Measurements from ENCODE around the gene BANF2. TPM values are rescaled to one million over a fixed set of nuclear protein-coding genes. Genes with fewer than 3 reads are reported as not detected.

The BANF2 gene
- total and polyA plus RNA-seq, 10 of the 15 experiments (the other 5 are each of a cell fraction or from before 2014, with no cell fraction given), result not detected

- TF ChIP-seq BRCA1 (IDR thresholded peaks at IDR 0.05; ENCODE audit: low read depth, low read length) (no peak), CHD2 (IDR thresholded peaks at IDR 0.05; ENCODE audit: borderline replicate concordance, low read depth, low read length) (no peak), ZSCAN29 (IDR thresholded peaks at IDR 0.05) (no peak), KDM1A (IDR thresholded peaks at IDR 0.05; ENCODE audit: borderline replicate concordance) (no peak), NR2C1 (IDR thresholded peaks at IDR 0.05) (no peak)
- TF ChIP-seq, protein P1, sequence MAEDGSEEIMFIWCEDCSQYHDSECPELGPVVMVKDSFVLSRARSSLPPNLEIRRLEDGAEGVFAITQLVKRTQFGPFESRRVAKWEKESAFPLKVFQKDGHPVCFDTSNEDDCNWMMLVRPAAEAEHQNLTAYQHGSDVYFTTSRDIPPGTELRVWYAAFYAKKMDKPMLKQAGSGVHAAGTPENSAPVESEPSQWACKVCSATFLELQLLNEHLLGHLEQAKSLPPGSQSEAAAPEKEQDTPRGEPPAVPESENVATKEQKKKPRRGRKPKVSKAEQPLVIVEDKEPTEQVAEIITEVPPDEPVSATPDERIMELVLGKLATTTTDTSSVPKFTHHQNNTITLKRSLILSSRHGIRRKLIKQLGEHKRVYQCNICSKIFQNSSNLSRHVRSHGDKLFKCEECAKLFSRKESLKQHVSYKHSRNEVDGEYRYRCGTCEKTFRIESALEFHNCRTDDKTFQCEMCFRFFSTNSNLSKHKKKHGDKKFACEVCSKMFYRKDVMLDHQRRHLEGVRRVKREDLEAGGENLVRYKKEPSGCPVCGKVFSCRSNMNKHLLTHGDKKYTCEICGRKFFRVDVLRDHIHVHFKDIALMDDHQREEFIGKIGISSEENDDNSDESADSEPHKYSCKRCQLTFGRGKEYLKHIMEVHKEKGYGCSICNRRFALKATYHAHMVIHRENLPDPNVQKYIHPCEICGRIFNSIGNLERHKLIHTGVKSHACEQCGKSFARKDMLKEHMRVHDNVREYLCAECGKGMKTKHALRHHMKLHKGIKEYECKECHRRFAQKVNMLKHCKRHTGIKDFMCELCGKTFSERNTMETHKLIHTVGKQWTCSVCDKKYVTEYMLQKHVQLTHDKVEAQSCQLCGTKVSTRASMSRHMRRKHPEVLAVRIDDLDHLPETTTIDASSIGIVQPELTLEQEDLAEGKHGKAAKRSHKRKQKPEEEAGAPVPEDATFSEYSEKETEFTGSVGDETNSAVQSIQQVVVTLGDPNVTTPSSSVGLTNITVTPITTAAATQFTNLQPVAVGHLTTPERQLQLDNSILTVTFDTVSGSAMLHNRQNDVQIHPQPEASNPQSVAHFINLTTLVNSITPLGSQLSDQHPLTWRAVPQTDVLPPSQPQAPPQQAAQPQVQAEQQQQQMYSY (CRISPR knock-in tag; IDR thresholded peaks at IDR 0.05), result no peak
- TF ChIP-seq, protein P2, sequence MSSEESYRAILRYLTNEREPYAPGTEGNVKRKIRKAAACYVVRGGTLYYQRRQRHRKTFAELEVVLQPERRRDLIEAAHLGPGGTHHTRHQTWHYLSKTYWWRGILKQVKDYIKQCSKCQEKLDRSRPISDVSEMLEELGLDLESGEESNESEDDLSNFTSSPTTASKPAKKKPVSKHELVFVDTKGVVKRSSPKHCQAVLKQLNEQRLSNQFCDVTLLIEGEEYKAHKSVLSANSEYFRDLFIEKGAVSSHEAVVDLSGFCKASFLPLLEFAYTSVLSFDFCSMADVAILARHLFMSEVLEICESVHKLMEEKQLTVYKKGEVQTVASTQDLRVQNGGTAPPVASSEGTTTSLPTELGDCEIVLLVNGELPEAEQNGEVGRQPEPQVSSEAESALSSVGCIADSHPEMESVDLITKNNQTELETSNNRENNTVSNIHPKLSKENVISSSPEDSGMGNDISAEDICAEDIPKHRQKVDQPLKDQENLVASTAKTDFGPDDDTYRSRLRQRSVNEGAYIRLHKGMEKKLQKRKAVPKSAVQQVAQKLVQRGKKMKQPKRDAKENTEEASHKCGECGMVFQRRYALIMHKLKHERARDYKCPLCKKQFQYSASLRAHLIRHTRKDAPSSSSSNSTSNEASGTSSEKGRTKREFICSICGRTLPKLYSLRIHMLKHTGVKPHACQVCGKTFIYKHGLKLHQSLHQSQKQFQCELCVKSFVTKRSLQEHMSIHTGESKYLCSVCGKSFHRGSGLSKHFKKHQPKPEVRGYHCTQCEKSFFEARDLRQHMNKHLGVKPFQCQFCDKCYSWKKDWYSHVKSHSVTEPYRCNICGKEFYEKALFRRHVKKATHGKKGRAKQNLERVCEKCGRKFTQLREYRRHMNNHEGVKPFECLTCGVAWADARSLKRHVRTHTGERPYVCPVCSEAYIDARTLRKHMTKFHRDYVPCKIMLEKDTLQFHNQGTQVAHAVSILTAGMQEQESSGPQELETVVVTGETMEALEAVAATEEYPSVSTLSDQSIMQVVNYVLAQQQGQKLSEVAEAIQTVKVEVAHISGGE (CRISPR knock-in tag; IDR thresholded peaks at IDR 0.05), result no peak
- TF ChIP-seq, protein P3, sequence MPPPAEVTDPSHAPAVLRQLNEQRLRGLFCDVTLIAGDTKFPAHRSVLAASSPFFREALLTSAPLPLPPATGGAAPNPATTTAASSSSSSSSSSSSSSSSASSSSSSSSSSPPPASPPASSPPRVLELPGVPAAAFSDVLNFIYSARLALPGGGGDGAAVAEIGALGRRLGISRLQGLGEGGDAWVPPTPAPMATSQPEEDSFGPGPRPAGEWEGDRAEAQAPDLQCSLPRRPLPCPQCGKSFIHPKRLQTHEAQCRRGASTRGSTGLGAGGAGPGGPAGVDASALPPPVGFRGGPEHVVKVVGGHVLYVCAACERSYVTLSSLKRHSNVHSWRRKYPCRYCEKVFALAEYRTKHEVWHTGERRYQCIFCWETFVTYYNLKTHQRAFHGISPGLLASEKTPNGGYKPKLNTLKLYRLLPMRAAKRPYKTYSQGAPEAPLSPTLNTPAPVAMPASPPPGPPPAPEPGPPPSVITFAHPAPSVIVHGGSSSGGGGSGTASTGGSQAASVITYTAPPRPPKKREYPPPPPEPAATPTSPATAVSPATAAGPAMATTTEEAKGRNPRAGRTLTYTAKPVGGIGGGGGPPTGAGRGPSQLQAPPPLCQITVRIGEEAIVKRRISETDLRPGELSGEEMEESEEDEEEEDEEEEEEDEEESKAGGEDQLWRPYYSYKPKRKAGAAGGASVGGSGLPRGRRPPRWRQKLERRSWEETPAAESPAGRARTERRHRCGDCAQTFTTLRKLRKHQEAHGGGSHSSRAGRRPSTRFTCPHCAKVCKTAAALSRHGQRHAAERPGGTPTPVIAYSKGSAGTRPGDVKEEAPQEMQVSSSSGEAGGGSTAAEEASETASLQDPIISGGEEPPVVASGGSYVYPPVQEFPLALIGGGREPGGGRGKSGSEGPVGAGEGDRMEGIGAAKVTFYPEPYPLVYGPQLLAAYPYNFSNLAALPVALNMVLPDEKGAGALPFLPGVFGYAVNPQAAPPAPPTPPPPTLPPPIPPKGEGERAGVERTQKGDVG (CRISPR knock-in tag; IDR thresholded peaks at IDR 0.05), result no peak
- TF ChIP-seq, protein P4, sequence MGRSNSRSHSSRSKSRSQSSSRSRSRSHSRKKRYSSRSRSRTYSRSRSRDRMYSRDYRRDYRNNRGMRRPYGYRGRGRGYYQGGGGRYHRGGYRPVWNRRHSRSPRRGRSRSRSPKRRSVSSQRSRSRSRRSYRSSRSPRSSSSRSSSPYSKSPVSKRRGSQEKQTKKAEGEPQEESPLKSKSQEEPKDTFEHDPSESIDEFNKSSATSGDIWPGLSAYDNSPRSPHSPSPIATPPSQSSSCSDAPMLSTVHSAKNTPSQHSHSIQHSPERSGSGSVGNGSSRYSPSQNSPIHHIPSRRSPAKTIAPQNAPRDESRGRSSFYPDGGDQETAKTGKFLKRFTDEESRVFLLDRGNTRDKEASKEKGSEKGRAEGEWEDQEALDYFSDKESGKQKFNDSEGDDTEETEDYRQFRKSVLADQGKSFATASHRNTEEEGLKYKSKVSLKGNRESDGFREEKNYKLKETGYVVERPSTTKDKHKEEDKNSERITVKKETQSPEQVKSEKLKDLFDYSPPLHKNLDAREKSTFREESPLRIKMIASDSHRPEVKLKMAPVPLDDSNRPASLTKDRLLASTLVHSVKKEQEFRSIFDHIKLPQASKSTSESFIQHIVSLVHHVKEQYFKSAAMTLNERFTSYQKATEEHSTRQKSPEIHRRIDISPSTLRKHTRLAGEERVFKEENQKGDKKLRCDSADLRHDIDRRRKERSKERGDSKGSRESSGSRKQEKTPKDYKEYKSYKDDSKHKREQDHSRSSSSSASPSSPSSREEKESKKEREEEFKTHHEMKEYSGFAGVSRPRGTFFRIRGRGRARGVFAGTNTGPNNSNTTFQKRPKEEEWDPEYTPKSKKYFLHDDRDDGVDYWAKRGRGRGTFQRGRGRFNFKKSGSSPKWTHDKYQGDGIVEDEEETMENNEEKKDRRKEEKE (IDR thresholded peaks at IDR 0.05), result no peak
These were observed 34.1 kb downstream of the BANF2 start (continued) for GRCh38 chr20:17733767-17734304.
